GM23338 (cell line): ENCODE results near the gene TESMIN.

ENCODE experiments used
- CTCF ChIP-seq, 2 experiments: fragments of 200-600 bp in 1 of 2; sonication (generic) in 1 of 2; conservative IDR thresholded peaks; 2 replicates each; pipeline versions ENCODE4 v1.5.1 to v1.6.1; 2016 to 2017; ENCODE audit warnings: antibody characterized with exemption in 2 of 2, low read depth in 2 of 2, mild to moderate bottlenecking in 2 of 2, moderate library complexity in 1 of 2
- EZH2phosphoT487 ChIP-seq: fragments of 200-600 bp; sonication (generic); IDR thresholded peaks from one replicate; pipeline ENCODE4 v1.8.1; 2018; ENCODE audit warnings: antibody characterized with exemption; ENCODE audit not compliant: unreplicated experiment
- POLR2AphosphoS5 ChIP-seq: IDR thresholded peaks from 2 replicates; pipeline ENCODE4 v1.6.1; 2016; ENCODE audit warnings: antibody characterized with exemption, low read depth

- TF ChIP-seq POLR2AphosphoS5: no peak
- TF ChIP-seq CTCF (conservative IDR thresholded peaks at IDR 0.05; ENCODE audit: low read depth in 2 of 2): no peak
- TF ChIP-seq EZH2phosphoT487: no peak
Observed at GRCh38 chr11:68748061-68748460, 3.3 kb downstream of the TESMIN start.
